Dermis lymphatic vessel endothelial cell (primary cell): ENCODE data around the gene NUDT15. TPM values are rescaled to one million over a fixed set of nuclear protein-coding genes. Genes with fewer than 3 reads are reported as not detected.

Source experiments
- total RNA-seq: library from RNA; depleted of rRNA; stranded (reverse); fragments of >200 nt; gene quantifications from 2 replicates; pipeline ENCODE4 v1.2.1, GENCODE V29; 2014

NUDT15 gene
- total RNA-seq, result 16.9 and 17.4 TPM in 2 replicates

DNA sequence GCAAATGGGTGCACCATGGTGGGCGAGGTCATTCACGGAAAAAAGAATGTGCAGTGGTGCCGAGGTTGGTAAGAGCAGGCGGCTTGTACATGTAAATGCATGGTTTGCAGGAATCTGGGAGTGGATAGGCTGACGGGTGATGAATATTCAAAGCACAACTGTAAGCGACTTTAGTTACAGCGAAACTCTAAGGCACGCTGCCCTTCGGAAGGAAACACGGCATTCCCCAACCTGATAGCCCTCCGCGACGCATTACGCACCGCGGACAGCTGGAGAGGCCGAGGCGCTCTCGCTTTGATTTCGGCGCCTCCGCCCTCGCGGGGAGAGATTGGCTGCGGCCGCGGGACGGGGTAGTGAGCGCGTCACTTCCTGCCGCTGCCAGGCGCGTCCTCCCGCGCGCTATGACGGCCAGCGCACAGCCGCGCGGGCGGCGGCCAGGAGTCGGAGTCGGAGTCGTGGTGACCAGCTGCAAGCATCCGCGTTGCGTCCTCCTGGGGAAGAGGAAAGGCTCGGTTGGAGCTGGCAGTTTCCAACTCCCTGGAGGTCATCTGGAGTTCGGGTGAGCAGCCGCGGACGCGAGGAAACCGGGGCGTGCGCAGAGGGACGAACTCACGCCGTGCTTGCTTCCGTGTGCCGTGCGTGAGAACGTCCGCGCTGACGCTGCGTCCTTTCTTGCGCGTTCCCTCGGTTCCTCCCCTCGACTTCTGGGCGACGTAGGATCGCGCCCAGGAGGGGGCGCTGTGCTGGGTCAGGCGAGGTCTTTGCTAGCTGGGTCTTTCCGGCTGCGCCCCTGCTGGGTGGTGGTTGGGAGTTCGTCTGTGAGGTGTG is at the start of gene NUDT15:
TSS of gene NUDT15 (plus strand) at position 381 of the 828 bp plus-strand sequence. CDS start at position 402, 21 bp downstream.

DNA sequence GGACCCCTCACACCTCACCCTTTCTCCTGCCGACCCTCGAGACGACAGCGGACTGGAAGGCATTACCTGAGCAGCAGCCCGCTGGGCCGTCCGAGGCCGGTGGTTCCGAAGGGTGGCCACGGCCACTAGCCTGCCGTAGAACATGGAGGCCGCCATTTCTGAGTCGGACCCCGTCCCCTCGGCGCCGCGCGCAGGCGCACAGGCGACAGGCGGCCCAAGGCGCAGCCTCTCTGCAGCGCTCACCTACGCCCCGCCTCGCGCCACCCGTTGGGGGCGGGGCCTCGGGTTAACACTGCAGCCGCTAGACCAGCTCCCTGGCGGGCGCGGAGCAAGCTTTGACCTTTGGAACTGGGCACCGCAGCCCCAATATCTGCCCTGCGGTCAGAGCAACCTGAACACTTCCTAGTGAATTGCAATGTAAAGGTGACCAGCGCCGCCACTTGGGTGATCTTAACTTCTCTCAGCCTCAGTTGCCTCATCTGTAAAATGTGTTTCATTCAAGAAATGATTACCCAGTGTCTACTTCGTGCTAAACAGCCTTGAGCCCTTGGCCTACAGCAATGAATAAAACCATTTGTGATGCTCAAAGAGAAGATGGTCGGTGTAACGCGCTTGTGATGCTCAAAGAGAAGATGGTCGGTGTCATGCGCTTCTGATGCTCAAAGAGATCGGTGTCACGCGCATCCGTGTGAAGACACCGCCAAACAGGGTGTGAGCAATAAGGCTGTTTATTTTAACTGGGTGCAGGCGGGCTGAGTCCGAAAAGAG is 36.2 kb upstream of the NUDT15 start, which contains the start of gene SUCLA2:
TSS of gene SUCLA2 (minus strand) at position 160 of the 768 bp plus-strand sequence. CDS start at position 156, 4 bp downstream.

DNA sequence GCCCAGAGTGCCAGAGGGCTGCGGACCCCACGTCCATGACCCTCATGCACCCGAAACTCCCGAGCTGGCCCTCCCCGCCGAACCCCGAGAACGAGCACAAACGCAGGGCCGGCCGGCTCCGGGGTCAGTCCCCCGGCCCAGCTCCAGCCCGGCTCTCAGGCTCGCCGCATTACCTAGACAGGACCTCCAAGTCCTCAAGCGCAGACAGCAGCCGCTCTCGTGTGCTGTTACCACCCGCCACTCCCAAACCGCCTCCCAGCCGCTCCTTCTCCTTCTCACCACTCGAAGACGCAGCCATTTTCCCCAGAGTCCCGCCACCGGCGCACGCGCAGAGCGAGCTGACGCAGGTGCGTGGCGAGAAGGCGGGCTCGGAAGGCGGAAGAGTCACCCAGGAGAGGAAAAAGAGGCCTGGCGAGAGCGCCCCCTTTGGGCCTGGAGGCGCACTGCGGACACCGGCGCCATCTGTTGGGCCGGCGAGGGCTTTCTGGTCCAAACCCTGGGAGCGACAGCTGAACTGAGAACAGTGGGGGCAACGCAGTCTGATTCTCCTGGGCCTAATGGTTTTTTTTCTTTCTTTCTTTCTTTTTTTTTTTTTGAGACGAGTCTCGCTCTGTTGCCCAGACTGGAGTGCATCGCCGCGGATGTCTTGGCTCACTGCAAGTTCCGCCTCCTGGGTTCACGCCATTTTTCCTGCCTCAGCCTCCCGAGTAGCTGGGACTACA is 57.4 kb downstream of the NUDT15 start, which contains the start of gene MED4:
TSS of gene MED4 (minus strand) at position 324 of the 722 bp plus-strand sequence. CDS start at position 298, 26 bp downstream.

Other genes with a start within 250 kb of the NUDT15 start
- gene SUCLA2, start 36.5 kb upstream of the NUDT15 start, total RNA-seq, result 29.8 and 37.2 TPM in 2 replicates
- gene MED4, start 57.4 kb downstream of the NUDT15 start, total RNA-seq, result 38.0 and 39.3 TPM in 2 replicates
- gene ITM2B, start 195.5 kb downstream of the NUDT15 start, total RNA-seq, result 361 and 595 TPM in 2 replicates